UCSD-AML1 (cell line): ENCODE results near the gene PYGL.
"Not testable (repeated sequence)": the region's sequence is repeated elsewhere in the genome, so short reads cannot be mapped to it uniquely, and the experiment has no call there.

Experiments used
- DNase-seq: peaks from one replicate; lab custom pipeline; 2025; ENCODE audit not compliant: unreplicated experiment; lab: John Stamatoyannopoulos, UW

PYGL gene

DNA sequence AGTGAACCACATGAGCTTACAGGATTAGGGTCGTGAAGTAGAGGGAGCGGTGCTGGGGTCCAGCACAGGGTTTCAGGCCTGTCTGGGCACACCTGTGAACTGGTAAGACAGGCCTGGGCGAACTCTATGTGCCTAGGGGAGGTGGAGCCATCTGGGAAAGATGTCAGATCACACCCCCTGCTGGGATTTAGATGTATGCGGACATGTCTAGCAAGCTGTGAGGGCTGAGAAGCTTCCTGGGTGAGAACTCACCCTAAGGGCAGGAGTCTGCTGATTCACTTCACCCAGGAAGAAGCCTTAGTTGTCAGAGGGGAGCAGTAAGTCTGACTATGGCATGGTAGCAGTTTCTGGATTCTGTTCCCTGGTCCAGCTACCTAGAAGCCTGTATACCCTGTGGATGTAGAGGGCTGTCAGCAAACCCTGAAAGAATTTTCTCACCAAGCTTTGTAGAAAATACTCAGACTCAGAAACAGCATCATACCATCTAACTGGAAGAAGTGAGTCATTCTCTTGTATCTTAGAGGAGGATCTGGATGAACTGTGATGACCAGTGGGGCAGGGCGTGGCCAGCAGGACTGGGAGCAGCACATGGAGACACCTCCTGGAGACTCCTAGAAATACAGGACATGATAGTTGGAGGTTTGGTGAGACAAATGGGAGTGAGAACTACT is 11.2 kb upstream of the PYGL start:
- peak; percentile 51 for DNase-seq

DNA sequence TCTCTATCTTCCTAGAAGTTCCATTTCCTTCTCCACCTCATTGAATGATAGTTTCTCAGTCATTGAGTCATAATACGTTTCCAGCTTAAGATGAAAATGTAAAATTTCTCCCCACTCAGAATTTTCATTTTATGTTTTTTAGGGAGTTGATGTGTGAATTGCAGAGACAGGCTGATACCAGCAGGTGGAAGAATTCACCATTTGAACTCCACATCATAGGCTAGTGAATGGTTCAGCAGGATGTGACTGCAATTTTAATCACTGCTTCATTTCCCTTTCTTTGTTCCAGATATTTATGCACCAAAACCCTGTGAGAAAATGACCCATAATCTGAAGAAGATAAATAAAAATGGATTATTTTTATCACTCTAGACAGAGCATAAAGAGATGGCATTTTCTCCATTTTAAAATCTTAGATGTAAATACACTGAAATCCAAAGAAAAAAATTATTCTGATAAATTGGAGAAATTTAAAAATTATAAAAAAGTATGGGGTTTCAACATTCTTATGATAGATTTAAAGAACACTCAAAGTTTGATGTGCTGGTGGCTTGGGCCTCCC is 10.6 kb upstream of the PYGL start:
- DNase-seq: no peak

DNA sequence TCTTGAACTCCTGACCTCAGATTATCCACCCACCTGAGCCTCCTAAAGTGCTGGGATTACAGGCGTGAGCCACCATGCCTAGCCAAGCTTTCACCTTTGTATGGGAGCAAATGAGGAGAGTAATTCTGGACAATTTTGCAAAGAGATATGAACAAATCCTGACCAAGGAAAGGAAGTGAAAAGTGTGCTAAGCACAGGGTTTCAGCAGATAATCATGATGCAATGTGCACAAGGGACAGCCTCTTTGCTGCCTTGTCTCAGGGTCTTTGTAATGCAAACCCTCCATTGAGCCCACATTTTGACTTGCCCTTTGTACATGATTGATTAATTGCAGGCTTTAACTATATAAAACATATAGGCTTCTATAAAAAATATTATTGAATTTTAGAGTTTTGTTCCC is 9.2 kb upstream of the PYGL start:
- no peak for DNase-seq

DNA sequence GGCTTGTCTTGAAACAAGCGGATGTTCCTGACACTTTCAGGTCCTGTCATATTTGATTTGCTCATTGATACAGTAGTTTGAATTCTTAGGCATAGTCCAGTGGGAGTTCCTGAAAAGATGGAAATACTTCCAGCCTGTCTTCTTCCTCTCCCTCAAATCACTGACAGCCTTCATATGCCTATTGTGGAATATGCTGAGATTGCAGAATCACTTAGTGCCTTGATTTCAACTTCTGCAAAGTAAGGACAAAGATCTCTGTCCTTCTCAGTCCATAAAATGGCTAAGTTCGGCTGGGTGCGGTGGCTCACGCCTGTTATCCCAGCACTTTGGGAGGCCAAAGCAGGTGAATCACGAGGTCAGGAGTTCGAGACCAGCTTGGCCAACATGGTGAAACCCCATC is 6.7 kb upstream of the PYGL start:
- no peak for DNase-seq

DNA sequence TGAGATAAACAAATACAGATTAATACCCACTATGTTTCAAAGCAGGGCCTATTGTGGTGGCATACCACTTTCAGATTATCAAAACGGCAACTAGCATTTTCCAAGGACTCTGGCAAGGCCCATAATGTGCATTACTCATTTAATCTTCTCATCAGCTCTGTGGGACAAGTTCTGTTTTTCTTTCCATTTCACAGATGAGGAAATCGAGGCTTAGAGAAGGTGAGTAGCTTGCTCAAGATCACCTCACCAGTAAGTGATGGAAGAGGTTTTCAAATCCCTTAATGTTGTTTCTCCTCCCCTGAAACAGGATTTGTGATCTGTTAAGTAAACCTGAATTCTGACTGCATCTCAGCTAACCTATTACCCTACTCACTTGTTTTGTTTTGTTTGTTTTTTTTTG is 3.9 kb upstream of the PYGL start:
- DNase-seq: no peak

DNA sequence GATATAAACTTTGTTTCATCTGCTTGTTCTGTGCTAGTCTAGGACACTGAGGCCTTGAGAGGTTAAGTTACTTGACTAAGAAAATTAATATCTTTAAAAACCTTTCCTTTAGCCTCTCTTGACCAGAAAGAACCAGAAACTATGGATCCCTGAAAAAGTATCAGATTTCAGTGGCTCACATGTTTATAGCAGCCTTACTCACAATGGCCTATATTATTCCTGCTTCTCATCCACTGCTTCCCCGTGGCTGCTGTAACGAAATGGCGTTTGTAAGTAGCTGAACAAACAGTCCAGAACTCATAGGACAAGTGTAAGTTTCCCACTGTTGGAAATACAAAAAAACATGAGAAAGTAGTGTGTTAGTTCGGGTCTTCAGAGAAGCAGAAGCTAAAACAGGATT is 3.2 kb upstream of the PYGL start:
- DNase-seq: no peak

DNA sequence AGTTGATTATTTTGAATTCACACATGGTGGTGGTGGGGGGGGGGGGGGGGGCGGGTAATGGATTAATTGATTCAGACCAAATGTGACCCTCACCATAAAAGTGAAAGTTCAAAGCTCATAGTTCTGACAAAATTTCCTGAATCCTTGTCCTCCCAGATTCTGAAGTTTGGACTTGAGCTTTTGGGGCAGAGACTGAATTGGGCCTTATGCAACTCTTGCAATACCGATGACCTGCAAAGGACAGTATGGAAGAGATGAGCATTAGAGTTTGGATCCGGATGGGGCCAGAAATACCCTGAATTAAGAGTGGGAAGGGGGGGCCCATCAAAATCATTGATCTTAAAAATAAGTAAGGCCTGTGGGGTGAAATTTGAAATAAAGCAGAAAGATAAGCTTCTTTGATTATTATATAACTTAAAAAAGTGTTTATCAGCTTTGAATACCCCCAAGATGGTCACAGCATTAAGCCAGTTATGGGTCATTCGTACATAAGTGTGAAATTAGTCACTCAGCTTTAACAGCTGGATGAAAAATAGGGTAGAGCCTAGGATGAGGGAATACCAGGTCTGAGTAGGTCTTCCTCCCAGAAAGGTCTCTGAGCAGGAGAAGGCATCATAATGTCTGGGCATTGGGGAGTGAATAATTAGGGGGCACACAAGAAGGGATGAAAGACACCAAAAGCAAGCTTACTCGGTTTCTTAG is 2.1 kb upstream of the PYGL start:
- no peak for DNase-seq

DNA sequence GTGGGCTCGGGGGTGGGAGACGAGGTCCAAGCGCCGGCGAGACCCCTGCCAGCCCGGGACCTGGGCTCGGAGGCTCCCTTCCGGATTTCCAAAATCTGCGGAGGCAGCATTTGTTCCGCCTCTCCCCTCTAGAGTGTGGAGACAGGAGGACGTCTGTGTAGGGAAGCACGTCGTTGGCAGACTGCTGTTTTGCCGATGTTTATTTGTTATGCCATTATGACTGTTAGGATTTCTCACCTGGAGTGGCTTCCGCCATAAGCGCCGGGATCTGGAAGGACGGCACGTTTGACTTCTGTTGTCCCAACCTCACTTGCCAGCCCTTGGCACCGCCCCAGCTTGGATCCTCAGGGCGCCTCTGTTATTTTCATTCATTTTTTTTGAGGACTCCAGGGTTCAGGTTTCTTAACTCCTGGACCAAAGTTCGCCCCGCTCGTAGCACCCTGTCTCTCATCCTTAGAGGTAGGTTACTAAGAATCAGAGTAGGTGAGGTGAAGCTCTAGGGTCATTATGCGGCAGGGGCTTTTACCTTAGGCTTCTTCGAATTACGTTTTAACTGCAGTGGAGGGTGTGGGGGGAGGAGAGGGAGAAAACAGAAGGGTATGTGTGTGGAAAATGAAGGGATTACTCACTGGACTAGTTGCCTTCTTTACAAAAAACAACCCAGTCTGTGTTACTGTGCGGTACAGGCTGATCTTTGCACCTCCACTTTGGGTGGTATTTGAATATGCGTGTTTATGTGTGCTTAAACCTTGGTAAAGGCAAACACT is 547 bp upstream of the PYGL start:
- DNase-seq: peak; percentile 38

DNA sequence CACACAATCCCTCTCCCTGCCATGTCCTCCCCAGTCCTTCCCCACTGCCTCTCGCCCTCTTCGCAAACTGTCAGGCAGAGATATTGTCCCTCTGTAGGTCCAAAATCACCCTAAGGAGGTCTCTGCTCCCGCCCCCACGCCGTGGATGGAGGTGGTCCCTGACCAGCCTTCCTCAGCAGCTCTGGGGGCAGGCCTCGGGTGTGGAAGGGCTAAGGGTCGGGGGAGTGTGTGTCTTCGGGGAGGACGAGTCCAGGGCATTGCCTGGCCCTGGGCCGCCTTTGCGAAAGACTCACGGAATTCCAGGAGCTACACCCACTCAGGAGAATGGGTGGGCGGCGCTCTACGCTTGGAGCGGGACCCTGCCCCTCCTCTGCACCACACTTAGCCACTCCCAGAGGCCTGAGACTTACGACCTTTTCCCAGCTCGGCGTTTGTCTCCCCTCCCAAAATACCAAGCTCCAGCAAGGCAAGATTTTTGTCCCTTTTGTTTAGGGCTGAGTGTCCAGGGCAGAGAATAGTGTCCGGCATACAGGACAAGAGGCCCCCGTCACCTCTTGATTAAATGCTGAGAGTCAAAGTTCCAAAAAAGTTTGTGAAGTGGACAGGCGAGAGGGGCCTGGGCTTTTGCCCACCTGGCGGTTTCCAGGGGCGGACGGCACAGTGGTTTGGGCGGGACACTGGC is 881 bp downstream of the PYGL start:
- DNase-seq: peak; percentile 24

DNA sequence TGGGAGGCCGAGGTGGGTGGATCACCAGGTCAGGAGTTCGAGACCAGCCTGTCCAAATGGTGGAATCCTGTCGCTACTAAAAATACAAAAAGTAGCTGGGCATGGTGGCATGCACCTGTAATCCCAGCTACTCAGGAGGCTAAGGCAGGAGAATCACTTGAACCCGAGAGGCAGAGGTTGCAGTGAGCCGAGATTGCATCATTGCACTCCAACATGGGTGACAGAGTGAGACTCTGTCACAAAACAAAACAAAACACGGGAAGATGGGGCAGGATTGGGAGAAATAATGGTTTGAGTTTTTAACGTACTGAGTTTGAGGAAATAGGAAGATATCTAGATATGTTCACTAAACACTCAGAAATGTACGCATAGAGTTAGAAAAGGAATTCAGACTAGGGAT is 2.6 kb downstream of the PYGL start:
- not testable (repeated sequence) for DNase-seq

DNA sequence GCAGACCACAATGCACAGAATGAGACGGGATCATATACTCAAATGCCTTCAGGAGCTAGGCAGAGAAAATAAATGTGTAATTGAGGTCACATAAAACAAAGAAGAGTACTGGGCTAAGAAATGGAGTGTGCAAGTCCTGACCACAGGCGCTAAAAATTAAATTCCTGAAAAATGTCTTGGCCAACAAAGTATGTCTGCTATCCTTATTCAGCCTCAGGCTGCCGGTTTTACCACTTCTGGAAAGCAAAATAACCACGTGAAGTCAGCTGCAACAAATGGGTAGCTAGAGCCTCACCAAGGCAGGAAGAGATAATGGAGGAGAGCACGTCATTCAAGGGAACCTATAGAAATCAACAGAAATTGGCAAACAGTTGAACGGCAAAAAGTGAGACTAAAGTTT is 3.1 kb downstream of the PYGL start:
- DNase-seq: no peak

DNA sequence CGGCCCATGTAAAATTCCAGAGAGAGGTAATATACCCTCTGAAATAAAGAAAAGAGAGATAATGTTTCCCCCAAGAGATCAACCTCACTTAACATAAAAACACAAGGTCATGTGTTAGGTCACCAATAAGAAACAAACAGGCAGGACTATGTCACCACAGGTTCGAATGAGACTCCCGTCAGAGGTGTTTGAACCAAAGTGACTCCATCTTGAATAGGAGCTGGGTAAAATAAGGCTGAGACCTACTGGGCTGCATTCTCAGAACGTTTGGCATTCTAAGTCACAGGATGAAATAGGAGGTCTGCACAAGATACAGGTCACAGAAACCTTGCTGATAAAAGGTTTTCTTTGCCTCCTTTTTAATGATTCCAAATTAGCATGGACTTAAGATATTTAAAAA is 6.5 kb downstream of the PYGL start:
- DNase-seq: no peak

DNA sequence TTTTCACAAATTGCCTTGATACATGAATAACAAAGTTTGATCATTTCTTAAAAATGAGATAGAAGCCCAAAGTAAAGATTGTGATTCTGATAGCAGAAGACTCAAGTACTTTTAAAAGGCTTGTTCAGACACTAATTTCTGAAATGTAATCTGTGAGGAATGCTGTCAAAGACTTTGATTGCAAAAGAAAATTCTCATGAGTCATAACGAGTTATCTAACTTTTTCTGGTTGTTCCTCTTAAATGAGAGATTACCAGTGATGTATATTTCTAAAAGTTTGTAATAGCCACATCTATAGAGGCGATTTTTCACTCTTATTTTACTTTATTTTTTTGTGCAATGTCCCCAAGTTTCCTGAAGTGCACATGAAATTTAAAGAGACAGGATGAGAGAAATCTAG is 7.0 kb downstream of the PYGL start:
- DNase-seq: no peak

DNA sequence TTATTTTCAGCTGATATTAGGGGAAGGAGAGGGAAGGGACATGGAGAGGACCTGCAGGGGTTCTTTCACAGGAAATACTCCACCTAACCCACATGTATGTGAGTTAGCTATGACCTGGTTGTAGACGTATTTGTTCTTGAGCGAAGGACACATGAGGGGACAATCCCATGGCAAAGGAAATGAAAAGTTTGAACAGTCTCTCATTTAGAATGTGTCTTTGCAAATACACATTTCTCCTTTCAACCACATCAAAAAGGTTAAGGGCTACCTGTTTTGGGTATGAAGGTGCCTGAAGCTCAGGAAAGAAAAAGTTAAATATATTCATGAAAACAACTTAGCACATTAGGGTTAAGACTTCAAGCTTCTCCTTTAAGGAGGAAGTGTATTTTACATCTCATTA is 7.4 kb downstream of the PYGL start:
- DNase-seq: no peak

DNA sequence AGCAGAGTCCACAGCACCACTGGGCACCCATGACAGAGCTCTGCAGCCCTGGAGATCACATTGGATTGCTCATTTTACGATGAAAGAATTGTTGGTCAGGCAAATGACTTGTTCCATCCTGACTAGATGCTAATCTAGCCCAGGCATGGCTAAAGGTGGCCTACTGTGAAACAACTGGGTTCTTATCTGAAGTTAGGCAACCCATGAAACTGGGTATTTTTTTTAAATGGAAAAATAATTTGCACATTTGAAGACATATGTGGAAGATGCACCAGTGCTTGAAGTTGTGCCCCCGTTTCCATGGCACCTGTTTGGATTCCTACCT is 8.3 kb downstream of the PYGL start:
- DNase-seq: no peak

DNA sequence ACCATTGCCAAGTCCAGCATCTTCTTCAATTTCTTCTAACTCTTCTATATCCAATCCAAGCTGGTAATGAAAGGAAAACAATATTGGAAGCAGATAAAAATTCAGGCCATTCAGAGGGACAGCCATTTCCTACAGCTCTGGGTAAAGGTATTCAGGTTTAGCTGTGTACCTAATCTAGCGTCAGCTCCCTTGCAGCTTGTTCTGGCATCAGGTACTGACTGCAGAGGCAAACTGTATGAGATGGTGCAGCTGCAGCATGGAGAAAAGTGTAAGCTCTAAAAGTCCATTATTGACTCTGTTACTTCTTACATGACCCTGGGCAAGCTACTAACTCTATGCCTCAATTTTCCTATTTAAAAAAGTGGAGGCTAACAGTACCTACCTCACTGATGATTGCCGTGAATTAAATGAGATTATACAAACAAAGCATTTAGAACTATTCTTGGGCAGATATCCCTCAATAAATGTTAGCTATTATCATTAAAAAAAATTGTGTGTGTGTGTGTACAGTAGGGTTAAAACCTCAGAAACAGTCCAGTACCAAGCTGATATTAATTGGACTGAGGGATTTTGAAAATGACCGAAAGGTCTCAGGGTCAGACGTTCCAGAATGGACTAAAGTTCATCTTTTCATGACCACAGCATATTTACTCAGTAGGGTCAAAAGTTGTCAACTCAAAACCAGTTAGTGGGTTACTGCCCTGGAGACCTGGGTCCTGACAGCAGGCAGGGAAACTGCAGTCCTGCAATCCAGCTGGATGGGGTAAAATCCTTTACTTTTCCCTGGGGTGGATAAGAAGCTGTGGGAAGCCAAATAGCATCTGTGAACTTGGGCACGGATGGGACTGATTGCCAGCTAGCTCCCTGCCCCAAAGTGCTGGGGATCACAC is 8.9 kb downstream of the PYGL start:
- DNase-seq: no peak

DNA sequence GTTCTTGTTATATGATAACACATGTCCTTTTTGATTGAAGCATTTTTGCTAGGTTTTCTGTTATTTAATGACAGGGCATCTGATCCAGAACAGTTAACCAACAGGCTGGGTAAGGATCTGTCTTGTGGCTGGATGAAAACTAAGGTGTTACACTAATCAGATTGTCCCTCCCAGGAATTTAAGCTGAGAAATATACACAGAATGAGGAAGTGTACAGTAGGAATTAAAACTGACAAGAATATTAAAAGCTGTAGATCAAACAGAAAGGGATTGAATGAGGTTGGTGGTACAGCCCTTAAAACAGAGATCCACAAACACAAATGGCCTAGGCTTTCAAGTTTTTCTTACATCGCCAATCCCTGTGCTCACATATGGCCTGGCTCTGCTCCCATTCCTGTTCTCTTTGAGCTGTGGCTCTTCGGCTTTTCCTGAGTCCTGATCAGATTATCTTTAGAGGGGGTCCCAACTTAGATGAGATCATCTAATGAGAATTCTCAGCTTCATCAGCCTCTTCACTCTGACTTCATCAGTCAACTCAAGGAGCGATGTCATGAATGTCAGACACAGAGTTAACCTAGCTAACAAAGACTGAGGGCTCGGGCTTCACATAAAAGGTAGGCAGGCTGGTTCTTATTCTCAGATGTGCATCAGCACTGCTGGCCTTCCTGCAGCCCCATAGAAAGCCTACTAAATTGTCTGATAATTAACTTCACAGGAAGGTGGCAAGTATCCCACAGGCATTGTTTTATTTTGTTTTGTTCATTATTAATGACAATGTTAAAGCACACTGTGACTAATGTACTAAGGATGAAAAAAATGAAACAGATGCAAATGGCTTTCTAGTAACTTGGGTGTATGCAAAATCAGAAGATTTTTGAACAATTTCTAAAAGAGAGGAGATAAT is 11.4 kb downstream of the PYGL start:
- no peak for DNase-seq

DNA sequence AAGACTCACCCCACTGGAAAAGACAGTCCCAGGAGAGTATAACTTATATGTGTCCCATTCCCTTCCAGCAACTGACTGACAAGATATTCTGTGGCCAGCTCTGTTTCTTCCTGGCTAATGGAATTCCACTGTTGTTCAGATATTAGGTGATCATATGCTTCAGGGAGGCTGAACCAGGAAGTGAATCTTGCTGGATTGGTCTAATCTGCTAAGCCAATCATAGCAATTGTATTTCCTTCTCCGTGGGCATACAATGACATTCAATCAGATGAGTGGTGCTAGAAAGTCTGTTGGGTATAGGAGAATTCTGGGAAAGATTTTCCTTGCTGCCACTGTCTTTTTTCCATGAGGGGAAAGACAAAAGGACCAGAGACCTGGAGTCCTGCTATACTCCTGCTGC is 12.1 kb downstream of the PYGL start:
- DNase-seq: no peak

DNA sequence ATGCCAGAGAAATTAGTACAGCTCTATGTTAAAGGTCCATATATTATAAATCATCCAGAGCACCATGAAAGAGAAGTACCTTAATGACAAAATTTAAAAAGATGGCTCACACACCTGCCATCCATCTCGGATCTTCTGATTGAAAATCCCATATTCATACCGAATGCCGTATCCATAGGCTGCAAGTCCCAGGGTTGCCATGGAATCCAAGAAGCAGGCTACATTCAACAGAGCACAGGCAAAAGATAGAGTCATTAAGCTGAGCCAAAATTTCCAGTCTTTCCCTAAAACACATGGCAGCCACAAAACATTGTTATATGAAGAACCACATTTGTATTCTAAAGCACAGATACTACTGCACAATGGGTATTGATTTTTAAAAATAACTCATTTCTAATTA is 12.7 kb downstream of the PYGL start:
- no peak for DNase-seq

DNA sequence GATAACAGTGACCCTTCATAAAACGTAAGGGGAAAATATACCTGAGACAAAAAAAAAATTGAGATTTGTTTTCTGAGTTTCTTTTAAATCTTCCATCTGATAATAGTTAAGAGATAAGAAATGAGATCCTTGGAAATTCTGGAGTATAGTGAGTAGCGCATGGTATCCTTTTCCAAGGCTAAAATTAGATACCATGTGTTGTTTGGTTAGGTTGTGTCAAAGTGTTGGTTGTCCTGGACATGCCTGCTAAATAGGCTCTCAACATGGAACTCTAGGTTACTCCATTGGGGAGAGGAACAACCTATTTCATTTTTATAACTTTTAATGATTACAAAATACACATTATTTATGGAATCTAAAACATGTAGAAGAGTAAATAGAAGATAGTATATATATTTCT is 14.8 kb downstream of the PYGL start:
- DNase-seq: no peak
